Mesendoderm (in vitro differentiated cells): Measurements from ENCODE around the gene ARHGDIA.
A peak's percentile ranks its signal among the peaks of the same experiment; 100 is the strongest.

Experiments used
- DNase-seq: peaks from one replicate; pipeline ENCODE4 v3.0.0; 2013
- H2AK5ac ChIP-seq: 2 replicates; pipeline ENCODE4 v1.6.1; 2013; ENCODE audit warnings: low read length, inconsistent platforms
- H2BK120ac ChIP-seq: 2 replicates; pipeline ENCODE4 v1.6.1; 2013; ENCODE audit warnings: low read depth, mild to moderate bottlenecking, low read length, moderate library complexity, mixed read lengths
- H2BK15ac ChIP-seq: replicated peaks from 2 replicates; pipeline ENCODE4 v1.6.1; 2013; ENCODE audit warnings: low read depth, mild to moderate bottlenecking, moderate library complexity
- H2BK5ac ChIP-seq: 2 replicates; pipeline ENCODE4 v1.6.1; 2013; ENCODE audit warnings: low read length, inconsistent platforms
- H3K18ac ChIP-seq: 2 replicates; pipeline ENCODE4 v1.6.1; 2013; ENCODE audit warnings: mild to moderate bottlenecking, low read length, mixed read lengths
- H3K23ac ChIP-seq: one replicate; pipeline ENCODE4 v1.6.1; 2013; ENCODE audit warnings: low read length
- H3K27ac ChIP-seq: 2 replicates; pipeline ENCODE4 v1.5.1; 2013; ENCODE audit warnings: low read depth, mild to moderate bottlenecking, inconsistent platforms, low read length, moderate library complexity
- H3K27me3 ChIP-seq: 2 replicates; pipeline ENCODE4 v1.6.1; 2013; ENCODE audit warnings: low read length, control low read depth, mild to moderate bottlenecking, inconsistent platforms; ENCODE audit not compliant: insufficient read depth, poor library complexity
- H3K36me3 ChIP-seq: 2 replicates; pipeline ENCODE4 v1.6.1; 2013; ENCODE audit warnings: low read length, inconsistent platforms; ENCODE audit not compliant: control insufficient read depth, insufficient read depth
- H3K4ac ChIP-seq: one replicate; pipeline ENCODE4 v1.6.1; 2013; ENCODE audit warnings: low read depth, mild to moderate bottlenecking, low read length, moderate library complexity
- H3K4me1 ChIP-seq: 2 replicates; pipeline ENCODE4 v1.6.1; 2013; ENCODE audit warnings: low read depth, low read length, inconsistent platforms; ENCODE audit not compliant: control insufficient read depth
- H3K4me2 ChIP-seq: 2 replicates; pipeline ENCODE4 v1.6.1; 2013; ENCODE audit warnings: low read length
- H3K4me3 ChIP-seq: 2 replicates; pipeline ENCODE4 v1.5.1; 2013; ENCODE audit warnings: mild to moderate bottlenecking, low read length
- H3K56ac ChIP-seq: one replicate; pipeline ENCODE4 v1.6.1; 2013; ENCODE audit warnings: low read length
- H3K79me1 ChIP-seq: 2 replicates; pipeline ENCODE4 v1.6.1; 2013; ENCODE audit warnings: low read length, inconsistent platforms
- H3K79me2 ChIP-seq: 2 replicates; pipeline ENCODE4 v1.6.1; 2013; ENCODE audit warnings: mild to moderate bottlenecking, low read length; ENCODE audit not compliant: control insufficient read depth, insufficient read depth
- H3K9ac ChIP-seq: 2 replicates; pipeline ENCODE4 v1.6.1; 2013; ENCODE audit warnings: low read length, inconsistent platforms
- H4K5ac ChIP-seq: one replicate; pipeline ENCODE4 v1.6.1; 2013; ENCODE audit warnings: low read length
- H4K8ac ChIP-seq: one replicate; pipeline ENCODE4 v1.6.1; 2013; ENCODE audit warnings: low read depth, mild to moderate bottlenecking, control low read depth, low read length, moderate library complexity
- WGBS: extraction: QIAGEN DNeasy Blood & Tissue Kit; methylation state at CpG from one replicate; pipeline ENCODE4 v1.1.7; 2013; ENCODE audit warnings: low lambda C conversion rate, missing lambda C conversion rate; ENCODE audit not compliant: insufficient coverage; ENCODE audit errors: extremely low coverage; 5-methylcytosine and 5-hydroxymethylcytosine counted together

The ARHGDIA gene

DNA sequence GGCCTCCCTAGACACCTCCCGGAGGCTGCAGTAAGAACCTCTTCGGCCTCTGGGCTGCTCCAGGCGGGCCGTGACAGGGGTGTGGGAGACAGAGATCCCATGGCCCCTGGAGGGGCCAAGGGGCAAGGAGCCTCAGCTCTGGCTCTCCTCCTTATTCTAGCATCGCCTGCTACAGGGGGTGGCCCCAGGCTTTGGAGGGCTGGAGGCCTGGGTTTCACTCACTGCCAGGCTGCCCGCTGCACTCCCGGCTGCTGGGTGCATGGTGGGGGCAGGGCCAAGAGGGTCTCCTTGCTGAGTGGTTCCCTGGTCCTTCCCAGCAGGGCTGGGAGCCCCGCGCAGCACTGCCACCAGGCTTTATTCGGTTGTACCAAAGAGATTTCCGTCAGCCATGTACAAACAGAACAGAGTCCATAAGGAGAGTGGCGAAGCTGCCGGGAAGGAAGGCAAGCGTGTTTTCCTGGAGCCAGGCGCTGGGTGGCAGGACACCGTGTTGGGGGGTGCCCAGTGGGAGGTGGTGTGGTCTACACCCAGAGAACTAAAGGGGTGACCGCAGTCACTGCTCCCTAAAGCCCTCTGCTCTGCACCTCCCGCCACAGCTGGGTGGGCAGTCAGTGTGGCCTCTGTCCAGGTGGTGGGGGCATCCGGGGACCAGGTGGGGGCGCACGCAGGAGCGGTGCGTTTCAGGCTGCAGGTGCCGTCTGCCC is 32.9 kb upstream of the ARHGDIA start:
- H3K56ac ChIP-seq, result no peak overlapping the region
- H3K4ac ChIP-seq, result no peak overlapping the region
- H3K79me2 ChIP-seq, result no peaks in the 10 kb centered on the region
- H3K18ac ChIP-seq, result no peak overlapping the region
- H2BK15ac ChIP-seq, result no peak overlapping the region
- H3K27me3 ChIP-seq, result no peaks in the 10 kb centered on the region
- no peak overlapping the region for H3K23ac ChIP-seq
- no peak overlapping the region for H3K4me3 ChIP-seq
- H3K79me1 ChIP-seq, result no peaks in the 10 kb centered on the region
- no peak overlapping the region for H4K8ac ChIP-seq
- no CpG with 5 or more reads among the region's 24 CpGs for WGBS
- H2BK5ac ChIP-seq, result no peak overlapping the region
- H3K27ac ChIP-seq, result no peak overlapping the region
- H2BK120ac ChIP-seq, result no peak overlapping the region
- no peaks in the 10 kb centered on the region for H3K4me1 ChIP-seq
- no peak overlapping the region for H3K9ac ChIP-seq
- DNase-seq, result no peak
- peaks cover 2% of the 10 kb centered on the region for H3K36me3 ChIP-seq
- no peak overlapping the region for H4K5ac ChIP-seq
- H2AK5ac ChIP-seq, result no peak overlapping the region
- no peak overlapping the region for H3K4me2 ChIP-seq

DNA sequence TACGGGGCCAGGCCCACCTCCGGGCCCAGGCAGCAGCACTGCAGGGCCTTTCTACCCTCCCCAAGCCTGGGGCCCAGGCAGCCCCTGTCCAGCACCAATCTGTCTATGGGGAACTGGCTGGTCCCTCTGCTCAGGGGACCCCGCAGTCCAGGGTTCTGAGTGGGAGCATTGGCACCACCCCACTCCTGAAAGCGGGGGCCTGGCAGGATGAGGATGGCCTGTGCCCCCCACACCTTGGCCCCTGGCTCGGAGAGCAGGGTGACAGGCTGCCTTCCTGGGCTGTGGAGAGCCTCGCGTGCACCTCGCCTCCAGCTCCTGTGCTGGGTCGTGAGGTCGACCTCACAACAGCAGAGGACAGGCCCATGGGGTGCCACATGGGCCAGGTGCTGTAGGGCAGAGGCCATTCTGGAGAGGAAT is 32.3 kb upstream of the ARHGDIA start:
- WGBS, result no CpG with 5 or more reads among the region's 10 CpGs
- no peak overlapping the region for H3K4me3 ChIP-seq
- no peak overlapping the region for H3K27ac ChIP-seq
- H3K36me3 ChIP-seq, result peaks cover 4% of the 10 kb centered on the region
- no peaks in the 10 kb centered on the region for H3K27me3 ChIP-seq
- H3K4me1 ChIP-seq, result no peaks in the 10 kb centered on the region
- no peak overlapping the region for H2BK120ac ChIP-seq
- H2BK5ac ChIP-seq, result no peak overlapping the region
- H4K8ac ChIP-seq, result no peak overlapping the region
- H3K4ac ChIP-seq, result no peak overlapping the region
- no peak overlapping the region for H3K4me2 ChIP-seq
- no peak overlapping the region for H3K18ac ChIP-seq
- H3K9ac ChIP-seq, result no peak overlapping the region
- H2BK15ac ChIP-seq, result no peak overlapping the region
- no peaks in the 10 kb centered on the region for H3K79me1 ChIP-seq
- H2AK5ac ChIP-seq, result no peak overlapping the region
- H3K23ac ChIP-seq, result no peak overlapping the region
- no peak for DNase-seq
- no peak overlapping the region for H4K5ac ChIP-seq
- no peak overlapping the region for H3K56ac ChIP-seq
- H3K79me2 ChIP-seq, result no peaks in the 10 kb centered on the region

DNA sequence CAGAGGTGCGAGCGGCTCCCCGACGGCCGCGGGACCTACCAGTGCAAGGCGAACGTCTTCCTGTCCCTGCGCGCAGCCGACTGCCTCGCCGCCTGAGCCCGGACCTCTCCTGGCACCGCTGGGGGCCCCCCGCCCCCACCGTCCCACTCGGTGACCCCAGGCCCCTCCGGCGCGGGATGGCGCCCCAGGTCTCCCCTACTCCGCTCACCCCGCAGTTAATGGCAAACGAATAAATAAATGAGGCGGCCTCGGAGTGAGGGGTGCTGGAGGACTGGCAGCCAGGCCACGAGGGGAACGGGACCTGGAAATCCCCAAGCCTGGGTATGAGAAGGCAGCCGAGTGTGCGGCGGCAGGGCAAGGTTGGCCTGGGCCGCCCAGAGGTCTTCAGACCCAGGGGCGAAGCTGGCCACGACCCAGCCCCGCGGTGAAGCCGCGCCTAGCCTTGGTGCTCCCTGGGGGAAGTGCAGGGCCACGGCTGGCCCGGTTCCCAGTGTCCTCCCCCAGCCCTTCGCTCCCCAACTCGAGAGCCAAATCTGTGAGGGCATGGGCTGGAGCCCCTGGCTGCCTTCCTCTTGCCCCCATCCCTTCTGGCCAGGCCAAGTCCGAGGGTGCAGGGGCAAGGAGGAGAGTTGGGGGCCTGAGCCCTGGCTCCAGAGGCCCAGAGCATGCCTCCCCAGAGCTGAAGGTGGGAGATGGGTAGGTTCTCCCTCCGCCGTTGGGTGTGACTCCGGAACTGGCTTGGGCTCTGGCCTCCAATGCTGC is 31.7 kb upstream of the ARHGDIA start:
- no peaks in the 10 kb centered on the region for H3K79me1 ChIP-seq
- no peak overlapping the region for H3K18ac ChIP-seq
- no peak overlapping the region for H3K23ac ChIP-seq
- no peaks in the 10 kb centered on the region for H3K4me1 ChIP-seq
- no peak overlapping the region for H3K4me2 ChIP-seq
- H3K27ac ChIP-seq, result no peak overlapping the region
- H2BK5ac ChIP-seq, result no peak overlapping the region
- no CpG with 5 or more reads among the region's 47 CpGs for WGBS
- H2BK15ac ChIP-seq, result no peak overlapping the region
- DNase-seq, result no peak
- H3K9ac ChIP-seq, result peak overlapping the region; percentile 61
- no peak overlapping the region for H2BK120ac ChIP-seq
- H3K36me3 ChIP-seq, result peaks cover 6% of the 10 kb centered on the region
- no peaks in the 10 kb centered on the region for H3K79me2 ChIP-seq
- no peak overlapping the region for H3K4ac ChIP-seq
- no peak overlapping the region for H2AK5ac ChIP-seq
- no peak overlapping the region for H4K5ac ChIP-seq
- H3K56ac ChIP-seq, result peak overlapping the region; percentile 78
- H3K27me3 ChIP-seq, result no peaks in the 10 kb centered on the region
- H4K8ac ChIP-seq, result no peak overlapping the region
- H3K4me3 ChIP-seq, result no peak overlapping the region

DNA sequence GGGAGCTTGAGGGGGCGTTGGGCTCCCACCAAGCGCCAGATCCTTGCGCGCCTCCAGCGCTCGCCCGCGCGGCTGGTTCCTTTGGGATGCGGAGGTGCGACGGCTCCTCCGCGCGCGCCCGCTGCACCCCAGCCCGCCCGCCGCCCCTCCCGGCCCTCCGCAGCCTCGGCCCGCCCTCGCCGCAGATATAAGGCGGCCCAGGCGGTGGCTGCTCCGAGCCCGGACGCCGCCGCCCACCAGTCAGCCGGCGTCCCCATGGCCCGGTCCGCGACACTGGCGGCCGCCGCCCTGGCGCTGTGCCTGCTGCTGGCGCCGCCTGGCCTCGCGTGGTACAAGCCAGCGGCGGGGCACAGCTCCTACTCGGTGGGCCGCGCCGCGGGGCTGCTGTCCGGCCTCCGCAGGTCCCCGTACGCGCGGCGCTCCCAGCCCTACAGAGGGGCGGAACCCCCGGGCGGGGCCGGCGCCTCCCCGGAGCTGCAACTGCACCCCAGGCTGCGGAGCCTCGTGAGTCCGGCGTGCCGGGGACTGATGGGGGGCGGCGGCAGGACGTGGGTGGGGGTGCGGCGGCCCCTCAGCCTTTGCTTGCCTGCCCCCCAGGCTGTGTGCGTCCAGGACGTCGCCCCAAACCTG is 31.0 kb upstream of the ARHGDIA start, which contains the start of gene NPB:
Gene NPB (plus strand): TSS at position 216 of the 630 bp plus-strand sequence. CDS start 40 bp downstream, at position 256.
- Histone ChIP-seq H4K8ac (no peak within 1 kb of the TSS), H3K36me3 (peaks cover 6% of the 10 kb centered on the region), H3K56ac (peak within 1 kb of the TSS; percentile 78), H3K27me3 (no peaks in the 10 kb centered on the region), H2AK5ac (no peak within 1 kb of the TSS), H4K5ac (no peak within 1 kb of the TSS), H2BK5ac (no peak within 1 kb of the TSS), H3K18ac (no peak within 1 kb of the TSS), H2BK120ac (no peak within 1 kb of the TSS), H3K9ac (peak within 1 kb of the TSS; percentile 61), H2BK15ac (no peak within 1 kb of the TSS), H3K27ac (no peak within 1 kb of the TSS), H3K4ac (no peak within 1 kb of the TSS), H3K4me1 (no peaks in the 10 kb centered on the region), H3K4me3 (no peak within 1 kb of the TSS), H3K23ac (peak within 1 kb of the TSS; percentile 85), H3K79me2 (no peaks in the 10 kb centered on the region), H3K4me2 (peak within 1 kb of the TSS; percentile 48), H3K79me1 (no peaks in the 10 kb centered on the region)
- WGBS, result no CpG with 5 or more reads among the region's 79 CpGs
- peak; percentile 46 for DNase-seq

DNA sequence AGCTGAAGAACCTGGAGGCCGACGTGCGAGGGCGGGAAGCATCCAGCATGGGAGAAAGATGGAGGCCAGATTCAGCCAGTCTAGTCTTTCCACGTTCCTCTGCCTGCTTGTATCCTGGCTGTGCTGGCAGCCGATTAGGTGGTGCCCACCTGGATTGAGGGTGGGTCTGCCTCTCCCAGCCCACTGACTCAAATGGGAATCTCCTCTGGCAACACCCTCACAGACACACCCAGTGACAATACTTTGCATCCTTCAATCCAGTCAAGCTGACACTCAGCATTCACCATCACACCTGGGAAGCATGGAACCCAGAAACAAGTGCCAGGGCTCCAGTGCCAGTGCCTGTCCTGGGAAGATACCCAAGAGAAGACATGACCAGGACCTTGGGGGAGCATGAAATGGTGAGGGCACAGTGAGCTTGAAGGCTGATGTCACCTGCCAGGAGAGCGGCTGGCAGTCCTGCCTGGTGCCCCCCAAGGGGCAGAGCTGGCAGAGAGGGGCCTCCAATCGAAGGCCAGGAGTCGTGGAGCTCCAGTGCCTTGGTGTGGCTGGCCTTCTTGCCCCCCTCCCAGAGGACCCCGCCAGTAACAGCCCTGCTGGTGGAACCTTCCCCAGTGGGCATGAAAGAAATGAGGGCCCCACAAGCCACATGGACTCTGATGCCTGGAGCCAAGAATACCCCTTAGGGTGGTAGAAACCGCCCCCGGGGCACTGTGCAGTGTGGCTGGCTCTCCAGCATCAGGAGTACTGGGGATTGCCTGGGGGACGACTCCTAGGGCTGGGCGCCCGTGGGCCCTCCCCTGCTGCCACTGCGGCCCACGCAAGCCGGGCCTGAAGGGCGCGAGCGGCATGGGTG is 30.3 kb upstream of the ARHGDIA start:
- H3K9ac ChIP-seq, result peak overlapping the region; percentile 38
- peak overlapping the region; percentile 85 for H3K23ac ChIP-seq
- H3K4me3 ChIP-seq, result no peak overlapping the region
- no CpG with 5 or more reads among the region's 21 CpGs for WGBS
- H2BK15ac ChIP-seq, result no peak overlapping the region
- no peak overlapping the region for H2BK5ac ChIP-seq
- no peak overlapping the region for H3K18ac ChIP-seq
- no peak overlapping the region for H2BK120ac ChIP-seq
- H2AK5ac ChIP-seq, result no peak overlapping the region
- no peak for DNase-seq
- H3K4ac ChIP-seq, result no peak overlapping the region
- no peaks in the 10 kb centered on the region for H3K79me2 ChIP-seq
- no peak overlapping the region for H3K27ac ChIP-seq
- H3K27me3 ChIP-seq, result no peaks in the 10 kb centered on the region
- H3K4me1 ChIP-seq, result no peaks in the 10 kb centered on the region
- H4K8ac ChIP-seq, result no peak overlapping the region
- H3K56ac ChIP-seq, result peak overlapping the region; percentile 78
- no peaks in the 10 kb centered on the region for H3K79me1 ChIP-seq
- H3K4me2 ChIP-seq, result peak overlapping the region; percentile 25
- H3K36me3 ChIP-seq, result peaks cover 7% of the 10 kb centered on the region
- H4K5ac ChIP-seq, result no peak overlapping the region
